Neuronal stem cell (in vitro differentiated cells): ENCODE results near the gene VPS35L.

Experiments
- DNase-seq: peaks from one replicate; pipeline ENCODE4 v3.0.0-alpha.2; 2013; ENCODE audit warnings: low spot score
- H2AFZ ChIP-seq: one replicate; pipeline ENCODE4 v1.6.1; 2013; ENCODE audit warnings: mild to moderate bottlenecking, low read length, inconsistent platforms
- H2AK5ac ChIP-seq: 2 replicates; pipeline ENCODE4 v1.6.1; 2013; ENCODE audit warnings: low read depth, mild to moderate bottlenecking, inconsistent platforms, low read length, moderate library complexity, mixed read lengths
- H2BK120ac ChIP-seq: 2 replicates; pipeline ENCODE4 v1.6.1; 2013; ENCODE audit warnings: low read depth, mild to moderate bottlenecking, inconsistent platforms, low read length, moderate library complexity, mixed read lengths
- H2BK12ac ChIP-seq: one replicate; pipeline ENCODE4 v1.6.1; 2013; ENCODE audit warnings: low read length, inconsistent platforms
- H2BK15ac ChIP-seq: 2 replicates; pipeline ENCODE4 v1.6.1; 2013; ENCODE audit warnings: mild to moderate bottlenecking, low read length, inconsistent platforms, mixed read lengths
- H2BK5ac ChIP-seq: one replicate; pipeline ENCODE4 v1.6.1; 2013; ENCODE audit warnings: inconsistent platforms, mild to moderate bottlenecking, low read length, moderate library complexity
- H3K14ac ChIP-seq: one replicate; pipeline ENCODE4 v1.6.1; 2013; ENCODE audit warnings: low read length, inconsistent platforms
- H3K18ac ChIP-seq: 2 replicates; pipeline ENCODE4 v1.6.1; 2013; ENCODE audit warnings: low read length, inconsistent platforms
- H3K23ac ChIP-seq: 2 replicates; pipeline ENCODE4 v1.6.1; 2013; ENCODE audit warnings: low read depth, mild to moderate bottlenecking, mixed read lengths, low read length, inconsistent platforms; ENCODE audit not compliant: poor library complexity
- H3K27ac ChIP-seq: replicated peaks from 3 replicates; pipeline ENCODE4 v1.5.1; 2013; ENCODE audit warnings: low read length, inconsistent platforms
- H3K27me3 ChIP-seq, 3 experiments: 2 replicates each; pipeline ENCODE4 v1.6.1; 2013; ENCODE audit warnings: low read length in 3 of 3, mild to moderate bottlenecking in 2 of 3, inconsistent platforms in 1 of 3, low read depth in 1 of 3, mixed read lengths in 1 of 3, moderate library complexity in 1 of 3; ENCODE audit not compliant: control insufficient read depth in 3 of 3, insufficient read depth in 3 of 3
- H3K36me3 ChIP-seq, 2 donors: replicated peaks in 1 of 2; 2 replicates each; pipeline ENCODE4 v1.6.1; 2013; ENCODE audit warnings: low read length in 2 of 2; ENCODE audit not compliant: control insufficient read depth in 2 of 2, insufficient read depth in 2 of 2
- H3K4ac ChIP-seq: 2 replicates; pipeline ENCODE4 v1.6.1; 2013; ENCODE audit warnings: inconsistent platforms, mild to moderate bottlenecking, low read length, moderate library complexity
- H3K4me1 ChIP-seq, 2 donors: 1 replicate in 1 of 2; 2 replicates in 1 of 2; pipeline ENCODE4 v1.6.1; 2013; ENCODE audit warnings: low read length in 2 of 2, low read depth in 1 of 2; ENCODE audit not compliant: control insufficient read depth in 2 of 2, insufficient read depth in 1 of 2
- H3K4me2 ChIP-seq: one replicate; pipeline ENCODE4 v1.6.1; 2013; ENCODE audit warnings: mild to moderate bottlenecking, low read length, inconsistent platforms; ENCODE audit not compliant: insufficient read depth, poor library complexity, severe bottlenecking
- H3K4me3 ChIP-seq, 2 donors: 2 replicates each; pipeline ENCODE4 v1.5.1; 2013; ENCODE audit warnings: low read length in 2 of 2, mild to moderate bottlenecking in 2 of 2, inconsistent platforms in 1 of 2, moderate library complexity in 1 of 2
- H3K79me1 ChIP-seq: one replicate; pipeline ENCODE4 v1.6.1; 2013; ENCODE audit warnings: low read depth, mild to moderate bottlenecking, inconsistent platforms, low read length, moderate library complexity
- H3K9ac ChIP-seq: one replicate; pipeline ENCODE4 v1.6.1; 2013; ENCODE audit warnings: mild to moderate bottlenecking, low read depth, low read length, inconsistent platforms; ENCODE audit not compliant: poor library complexity
- H3K9me3 ChIP-seq, 2 donors: replicated peaks in 1 of 2; 2 replicates each; pipeline versions ENCODE3 to v1.6.1; 2013; ENCODE audit warnings: low read length in 2 of 2, mild to moderate bottlenecking in 2 of 2, inconsistent platforms in 1 of 2, low read depth in 1 of 2, mixed read lengths in 1 of 2, moderate library complexity in 1 of 2; ENCODE audit not compliant: control insufficient read depth in 2 of 2, insufficient read depth in 1 of 2
- H4K8ac ChIP-seq: one replicate; pipeline ENCODE4 v1.6.1; 2013; ENCODE audit warnings: low read depth, mild to moderate bottlenecking, inconsistent platforms, low read length, moderate library complexity
- H4K91ac ChIP-seq: one replicate; pipeline ENCODE4 v1.6.1; 2013; ENCODE audit warnings: low read length, low read depth, mild to moderate bottlenecking, inconsistent platforms; ENCODE audit not compliant: poor library complexity
- WGBS, 2 donors: extraction: QIAGEN DNeasy Blood & Tissue Kit; methylation state at CpG; one replicate each; pipeline ENCODE4 v1.1.7; 2013; ENCODE audit warnings: missing lambda C conversion rate in 2 of 2, mixed read lengths in 1 of 2; ENCODE audit not compliant: insufficient read length in 2 of 2, insufficient replicate concordance in 1 of 2; ENCODE audit errors: extremely low coverage in 2 of 2; 5-methylcytosine and 5-hydroxymethylcytosine counted together

The VPS35L gene

GRCh38 chr16:19523184-19523558 lies 32.3 kb upstream of the VPS35L start:
- Histone ChIP-seq H2BK5ac (no peak overlapping the region), H3K27me3 (no peaks in the 10 kb centered on the region), H4K91ac (no peak overlapping the region), H3K23ac (no peak overlapping the region), H2BK12ac (no peak overlapping the region), H3K14ac (no peak overlapping the region), H3K36me3 (peaks cover 0 to 30% of the 10 kb centered on the region in 2 donors), H2AFZ (peak overlapping the region; percentile 89), H2AK5ac (no peak overlapping the region), H3K79me1 (peaks cover 4% of the 10 kb centered on the region), H4K8ac (no peak overlapping the region), H3K4me2 (no peak overlapping the region), H3K4me1 (peaks cover 8 to 12% of the 10 kb centered on the region in 2 donors), H3K4me3 (no peak overlapping the region), H2BK120ac (no peak overlapping the region), H3K18ac (no peak overlapping the region), H2BK15ac (no peak overlapping the region), H3K9ac (no peak overlapping the region), H3K4ac (no peak overlapping the region), H3K27ac (no peak overlapping the region), H3K9me3 (no peaks in the 10 kb centered on the region)
- no CpG with 5 or more reads among the region's 18 CpGs for WGBS, 2 donors
- DNase-seq = no peak

GRCh38 chr16:19523559-19524355 lies 31.7 kb upstream of the VPS35L start, which contains the start of gene CCP110:
CCP110 (plus strand) TSS chr16:19523942; CDS start chr16:19527882, 3,940 bp downstream.
- no peak within 1 kb of the TSS for H2BK12ac ChIP-seq
- H3K14ac ChIP-seq = no peak within 1 kb of the TSS
- H2BK120ac ChIP-seq = peak within 1 kb of the TSS; percentile 61
- no peak within 1 kb of the TSS for H3K4ac ChIP-seq
- WGBS, 2 donors = no CpG with 5 or more reads among the region's 51 CpGs
- peak within 1 kb of the TSS; percentile 75 for H3K4me2 ChIP-seq
- no peaks in the 10 kb centered on the region for H3K27me3 ChIP-seq
- H3K18ac ChIP-seq = peak within 1 kb of the TSS; percentile 83
- H3K23ac ChIP-seq = peak within 1 kb of the TSS; percentile 86
- H3K79me1 ChIP-seq = peaks cover 4% of the 10 kb centered on the region
- peak within 1 kb of the TSS; percentile 94 for H2AFZ ChIP-seq
- peak within 1 kb of the TSS; percentile 95 to 99 for H3K4me3 ChIP-seq
- H4K8ac ChIP-seq = no peak within 1 kb of the TSS
- H3K9me3 ChIP-seq = no peaks in the 10 kb centered on the region
- H3K4me1 ChIP-seq = peaks cover 8 to 12% of the 10 kb centered on the region in 2 donors
- H2BK15ac ChIP-seq = no peak within 1 kb of the TSS
- H2BK5ac ChIP-seq = peak within 1 kb of the TSS; percentile 72
- peak; percentile 87 for DNase-seq
- H3K9ac ChIP-seq = peak within 1 kb of the TSS; percentile 93
- H2AK5ac ChIP-seq = peak within 1 kb of the TSS; percentile 18
- peaks cover 5 to 30% of the 10 kb centered on the region in 2 donors for H3K36me3 ChIP-seq
- peak within 1 kb of the TSS; percentile 82 for H3K27ac ChIP-seq
- no peak within 1 kb of the TSS for H4K91ac ChIP-seq

- peaks cover 8 to 12% of the 10 kb centered on the region in 2 donors for H3K4me1 ChIP-seq
- no peak overlapping the region for H3K23ac ChIP-seq
- no CpG with 5 or more reads among the region's 11 CpGs for WGBS, 2 donors
- no peak overlapping the region for H2BK12ac ChIP-seq
- peak overlapping the region; percentile 61 for H2BK120ac ChIP-seq
- H3K79me1 ChIP-seq = peaks cover 4% of the 10 kb centered on the region
- peak overlapping the region; percentile 82 for H3K27ac ChIP-seq
- peak overlapping the region; percentile 72 for H2BK5ac ChIP-seq
- peak overlapping the region; percentile 75 for H3K4me2 ChIP-seq
- H3K36me3 ChIP-seq = peaks cover 6 to 31% of the 10 kb centered on the region in 2 donors
- no peak overlapping the region for H4K8ac ChIP-seq
- peak; percentile 1 for DNase-seq
- H3K14ac ChIP-seq = no peak overlapping the region
- H3K4me3 ChIP-seq = peak overlapping the region; percentile 95 to 99
- H3K9ac ChIP-seq = no peak overlapping the region
- no peak overlapping the region for H3K4ac ChIP-seq
- H2AK5ac ChIP-seq = peak overlapping the region; percentile 18
- no peak overlapping the region for H2BK15ac ChIP-seq
- H3K9me3 ChIP-seq = no peaks in the 10 kb centered on the region
- peak overlapping the region; percentile 94 for H2AFZ ChIP-seq
- no peaks in the 10 kb centered on the region for H3K27me3 ChIP-seq
- peak overlapping the region; percentile 83 for H3K18ac ChIP-seq
- no peak overlapping the region for H4K91ac ChIP-seq
Observed at GRCh38 chr16:19524356-19524615, 31.2 kb upstream of the VPS35L start.

GRCh38 chr16:19524616-19525384 lies 30.7 kb upstream of the VPS35L start:
- Histone ChIP-seq H3K9ac (no peak overlapping the region), H4K8ac (no peak overlapping the region), H2BK5ac (peak overlapping the region; percentile 72), H2AFZ (peak overlapping the region; percentile 94), H3K9me3 (no peaks in the 10 kb centered on the region), H3K23ac (no peak overlapping the region), H3K4ac (no peak overlapping the region), H3K27me3 (no peaks in the 10 kb centered on the region), H4K91ac (no peak overlapping the region), H2BK15ac (no peak overlapping the region), H3K4me2 (peak overlapping the region; percentile 75), H2BK120ac (no peak overlapping the region), H3K14ac (no peak overlapping the region), H3K27ac (no peak overlapping the region), H2AK5ac (no peak overlapping the region), H3K4me3 (peak overlapping the region; percentile 95 to 99), H3K79me1 (peaks cover 4% of the 10 kb centered on the region), H3K18ac (peak overlapping the region; percentile 83), H2BK12ac (no peak overlapping the region), H3K36me3 (peaks cover 7 to 36% of the 10 kb centered on the region in 2 donors), H3K4me1 (peaks cover 8 to 12% of the 10 kb centered on the region in 2 donors)
- WGBS, 2 donors = no CpG with 5 or more reads among the region's 19 CpGs
- peak; percentile 6 for DNase-seq
